Heart left ventricle (tissue), 16 donors: ENCODE measurements around the gene GALNT2. TPM values are rescaled to one million over a fixed set of nuclear protein-coding genes. Genes with fewer than 3 reads are reported as not detected.
A peak's percentile ranks its signal among the peaks of the same experiment; 100 is the strongest.

Experiments
- ATAC-seq, 4 donors: fragments of 200-7000 bp; cut with Tn5 transposase; one replicate each; pipeline ENCODE4 v1.9.1; 2020 to 2022; ENCODE audit warnings: moderate library complexity in 4 of 4, mild to moderate bottlenecking in 3 of 4, moderate number of reproducible peaks in 1 of 4
- DNase-seq, 5 donors: peaks; one replicate each; pipeline ENCODE4 v3.0.0-alpha.2; 2020
- H3K27ac ChIP-seq, 12 donors: fragments of 200-600 bp; sonication (generic) in 4 of 12; one replicate each; pipeline versions ENCODE4 v1.5.0 to v1.8.0; 2016 to 2022; ENCODE audit warnings: mild to moderate bottlenecking in 2 of 12
- H3K27me3 ChIP-seq, 9 donors: fragments of 200-600 bp; sonication (generic) in 2 of 9; one replicate each; pipeline versions ENCODE4 v1.5.1 to v1.8.0; 2016 to 2022; ENCODE audit warnings: mild to moderate bottlenecking in 3 of 9
- H3K36me3 ChIP-seq, 9 donors: fragments of 200-600 bp; sonication (generic) in 2 of 9; one replicate each; pipeline versions ENCODE4 v1.5.0 to v1.8.0; 2018 to 2022; ENCODE audit warnings: mild to moderate bottlenecking in 2 of 9
- H3K4me1 ChIP-seq, 12 donors: fragments of 200-600 bp; sonication (generic) in 4 of 12; one replicate each; pipeline versions ENCODE4 v1.5.0 to v1.8.0; 2016 to 2022; ENCODE audit warnings: mild to moderate bottlenecking in 3 of 12
- H3K4me3 ChIP-seq, 12 donors: fragments of 200-600 bp; sonication (generic) in 4 of 12; one replicate each; pipeline versions ENCODE4 v1.5.0 to v1.8.0; 2017 to 2022; ENCODE audit warnings: mild to moderate bottlenecking in 9 of 12, moderate library complexity in 4 of 12
- H3K9me3 ChIP-seq, 12 donors: fragments of 200-600 bp; sonication (generic) in 4 of 12; one replicate each; pipeline versions ENCODE4 v1.5.0 to v1.8.0; 2016 to 2022; ENCODE audit warnings: mild to moderate bottlenecking in 1 of 12
- POLR2A ChIP-seq, 2 donors: fragments of 450-650 bp; IDR thresholded peaks; one replicate each; pipeline ENCODE4 v1.6.1; 2017; ENCODE audit warnings: antibody characterized with exemption in 2 of 2, mild to moderate bottlenecking in 2 of 2, moderate library complexity in 2 of 2
- WGBS, 4 donors: extraction: QIAGEN DNeasy Blood & Tissue Kit in 2 of 4; methylation state at CpG; one replicate each; pipeline versions ENCODE4 v1.1.5 to v1.1.7; 2013 to 2018; 5-methylcytosine and 5-hydroxymethylcytosine counted together
- intact Hi-C, 10 donors: fragments of 100-400 bp; cut with DNase I; formaldehyde crosslinking; loops; one replicate each; pipeline versions ENCODE4 v1.11.1 to v1.14.2; 2022
- polyA plus RNA-seq, 2 donors: library from polyadenylated mRNA; stranded (reverse); fragments of 200-250 nt; gene quantifications; one replicate each; pipeline ENCODE4 v1.2.3, GENCODE V29; 2013
- total RNA-seq, 9 donors: library from RNA; depleted of rRNA in 2 of 9; stranded (reverse); fragments of >200 nt in 2 of 9; fragmentation: NEBNext Ultra II Directional in 3 of 9; extraction: Animal tissue kit (Norgen Biotek cat#: 25700) in 3 of 9; gene quantifications; one replicate each; pipeline versions ENCODE4 v1.1.0 to v1.2.4, GENCODE V29; 2016 to 2023
- TF ChIP-seq, protein P1 (sequence below), 12 donors: fragments of 200-600 bp; sonication (generic) in 4 of 12; IDR thresholded peaks; one replicate each; pipeline versions ENCODE4 v1.5.0 to v1.8.0; 2018 to 2022; ENCODE audit warnings: antibody characterized with exemption in 12 of 12, mild to moderate bottlenecking in 5 of 12
- donor health status: ischemic (EF 13 %, LVEDD 7.1; RV severe dilation, severe dysfunction).
- donor health status: healthy with polysubstance abuse.
- donor health status: DM: no; HTN: yes; CAD: no.
- donor health status: DM: no; HTN: no; CAD: no.
- donor health status: ischemic (EF 25% LVEDD 6.9; RV normal size, moderate dysfunction).
- donor health status: ischemic (EF 25% LVEDD 5.7; RV mildly dilated, moderate dysfunction).
- donor health status: healthy.
- donor health status: DM: yes; HTN: yes; CAD: no.
- donor health status: ischemic (EF 35%, LVEDD 5.7; RV mildly dilated, moderate dysfunction).
- donor health status: nonischemic (EF 11% LVEDD 7.7; RV severe dilation, severe dysfunction).
- donor health status: DM: yes; HTN: yes; CAD: no.
- donor health status: PGD.
- donor health status: ischemic (EF 29% LVEDD 5.4; RV normal size, mild dysfunction).
- donor health status: nonischemic (EF 23%, LVEDD 6.1; RV moderate dilation, normal function).

GALNT2 gene
- total and polyA plus RNA-seq, 11 donors, result 10.1 to 44.9 (median 31.6) TPM

DNA sequence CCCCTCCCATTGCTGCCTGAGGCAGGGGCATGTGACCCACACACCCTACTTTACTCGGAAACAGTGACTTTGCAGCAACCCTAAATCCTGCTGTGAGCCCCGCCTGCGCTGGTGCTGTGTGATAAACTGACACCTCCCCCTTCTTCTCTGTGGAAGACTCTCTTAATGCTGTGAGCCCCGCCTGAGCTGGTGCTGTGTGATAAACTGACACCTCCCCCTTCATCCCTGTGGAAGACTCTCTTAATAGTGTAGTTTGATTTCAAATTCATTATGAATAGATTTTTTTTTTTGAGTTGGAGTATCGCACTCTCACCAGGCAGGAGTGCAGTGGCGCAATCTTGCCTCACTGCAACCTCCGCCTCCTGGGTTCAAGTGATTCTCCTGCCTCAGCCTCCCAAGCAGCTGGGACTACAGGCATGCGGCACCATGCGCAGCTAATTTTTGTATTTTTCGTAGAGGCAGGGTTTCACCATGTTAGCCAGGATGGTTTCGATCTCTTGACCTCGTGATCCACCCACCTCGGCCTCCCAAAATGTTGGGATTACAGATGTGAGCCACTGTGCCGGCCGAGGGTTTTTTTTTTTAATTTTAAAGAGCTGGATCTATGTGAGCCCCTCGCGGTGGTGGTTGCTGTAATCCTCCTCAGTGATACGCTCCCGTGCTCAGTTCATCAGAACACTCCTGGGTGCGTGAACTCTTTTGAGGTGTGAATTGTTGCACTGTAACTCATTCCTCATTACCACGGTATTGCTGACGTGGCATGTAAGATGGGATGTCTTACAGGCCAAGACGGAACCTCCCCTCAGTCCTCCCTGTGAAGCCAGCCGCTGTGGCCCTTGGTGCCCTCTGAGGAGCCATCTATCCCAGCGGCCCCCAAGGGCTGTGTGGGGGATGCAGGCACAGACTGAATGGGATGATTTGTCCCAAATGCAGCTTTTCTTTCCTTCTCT is 60.3 kb downstream of the GALNT2 start:
- no peaks in the 10 kb centered on the region for H3K27me3 ChIP-seq
- DNase-seq (no peak), ATAC-seq (peak in 2 of 4 donors; percentile 14 to 38)
- H3K4me3 ChIP-seq, result no peak overlapping the region
- H3K36me3 ChIP-seq, result no peaks in the 10 kb centered on the region
- intact Hi-C loops, result no loop called here
- no peak overlapping the region for H3K27ac ChIP-seq
- 91 to 94% (median 92%) methylated on average over 25 of the region's 25 CpGs for WGBS, 4 donors
- H3K9me3 ChIP-seq, result no peaks in the 10 kb centered on the region
- TF ChIP-seq, protein P1, sequence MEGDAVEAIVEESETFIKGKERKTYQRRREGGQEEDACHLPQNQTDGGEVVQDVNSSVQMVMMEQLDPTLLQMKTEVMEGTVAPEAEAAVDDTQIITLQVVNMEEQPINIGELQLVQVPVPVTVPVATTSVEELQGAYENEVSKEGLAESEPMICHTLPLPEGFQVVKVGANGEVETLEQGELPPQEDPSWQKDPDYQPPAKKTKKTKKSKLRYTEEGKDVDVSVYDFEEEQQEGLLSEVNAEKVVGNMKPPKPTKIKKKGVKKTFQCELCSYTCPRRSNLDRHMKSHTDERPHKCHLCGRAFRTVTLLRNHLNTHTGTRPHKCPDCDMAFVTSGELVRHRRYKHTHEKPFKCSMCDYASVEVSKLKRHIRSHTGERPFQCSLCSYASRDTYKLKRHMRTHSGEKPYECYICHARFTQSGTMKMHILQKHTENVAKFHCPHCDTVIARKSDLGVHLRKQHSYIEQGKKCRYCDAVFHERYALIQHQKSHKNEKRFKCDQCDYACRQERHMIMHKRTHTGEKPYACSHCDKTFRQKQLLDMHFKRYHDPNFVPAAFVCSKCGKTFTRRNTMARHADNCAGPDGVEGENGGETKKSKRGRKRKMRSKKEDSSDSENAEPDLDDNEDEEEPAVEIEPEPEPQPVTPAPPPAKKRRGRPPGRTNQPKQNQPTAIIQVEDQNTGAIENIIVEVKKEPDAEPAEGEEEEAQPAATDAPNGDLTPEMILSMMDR (IDR thresholded peaks at IDR 0.05), result no peak
- TF ChIP-seq POLR2A (IDR thresholded peaks at IDR 0.05), result no peak
- H3K4me1 ChIP-seq, result peaks cover 0 to 64% (median 17%) of the 10 kb centered on the region in 12 donors

- Histone ChIP-seq H3K9me3 (no peaks in the 10 kb centered on the region), H3K4me1 (peaks cover 0 to 51% (median 17%) of the 10 kb centered on the region in 12 donors), H3K27me3 (no peaks in the 10 kb centered on the region), H3K36me3 (no peaks in the 10 kb centered on the region), H3K27ac (no peak overlapping the region), H3K4me3 (no peak overlapping the region)
- TF ChIP-seq, protein P1 (IDR thresholded peaks at IDR 0.05), result no peak
- TF ChIP-seq POLR2A (IDR thresholded peaks at IDR 0.05), result no peak
- ATAC-seq, result no peak
- intact Hi-C loops, result no loop called here
- no peak for DNase-seq
- 73 to 83% (median 78%) methylated on average over 15 of the region's 15 CpGs for WGBS, 4 donors
Measured at GRCh38 chr1:230128569-230129285, 61.7 kb downstream of the GALNT2 start.

DNA sequence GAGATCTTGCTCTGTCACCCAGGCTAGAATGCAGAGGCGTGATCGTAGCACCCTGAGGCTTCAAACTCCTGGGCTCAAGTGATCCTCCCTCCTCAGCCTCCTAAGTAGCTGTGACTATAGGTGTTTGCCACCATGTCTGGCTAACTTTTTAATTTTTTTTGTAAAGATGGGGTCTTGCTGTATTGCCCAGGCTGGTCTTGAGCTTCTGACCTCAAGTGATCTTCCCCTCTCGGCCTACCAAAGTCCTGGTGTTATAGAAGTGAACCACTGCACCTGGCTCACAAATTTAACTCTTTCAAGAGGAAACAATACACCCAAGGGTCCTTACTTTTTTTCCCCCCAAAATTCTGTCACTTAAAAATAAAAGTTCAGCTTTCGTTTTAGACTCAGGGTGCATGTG is 62.3 kb downstream of the GALNT2 start:
- 93 to 97% (median 96%) methylated on average over 4 of the region's 4 CpGs for WGBS, 4 donors
- TF ChIP-seq, protein P1 (IDR thresholded peaks at IDR 0.05), result no peak
- TF ChIP-seq POLR2A (IDR thresholded peaks at IDR 0.05), result no peak
- no peak for ATAC-seq
- Histone ChIP-seq H3K27me3 (no peaks in the 10 kb centered on the region), H3K9me3 (no peaks in the 10 kb centered on the region), H3K4me1 (peaks cover 0 to 45% (median 15%) of the 10 kb centered on the region in 12 donors), H3K4me3 (no peak overlapping the region), H3K27ac (no peak overlapping the region), H3K36me3 (no peaks in the 10 kb centered on the region)
- intact Hi-C loops, result no loop called here
- DNase-seq, result no peak
